Prostate gland (tissue), 2 donors: ENCODE measurements around the gene ZNF207.

ENCODE experiments used
- POLR2A ChIP-seq: fragments of 450-650 bp; IDR thresholded peaks from one replicate; pipeline ENCODE4 v1.6.1; 2016; ENCODE audit warnings: antibody characterized with exemption, mild to moderate bottlenecking
- POLR2AphosphoS5 ChIP-seq: sonication (generic); formaldehyde crosslinking; IDR thresholded peaks from one replicate; pipeline ENCODE4 v1.6.1; 2017; ENCODE audit warnings: antibody characterized with exemption
- TF ChIP-seq, protein P1 (sequence below), 4 experiments: fragments of 200-600 bp in 2 of 4; fragments of 450-650 bp in 2 of 4; sonication (generic) in 2 of 4; IDR thresholded peaks; 1 replicate in 3 of 4; 2 replicates in 1 of 4; pipeline ENCODE4 v1.5.1; 2016 to 2019; ENCODE audit warnings: antibody characterized with exemption in 4 of 4, mild to moderate bottlenecking in 2 of 4, moderate library complexity in 2 of 4

DNA sequence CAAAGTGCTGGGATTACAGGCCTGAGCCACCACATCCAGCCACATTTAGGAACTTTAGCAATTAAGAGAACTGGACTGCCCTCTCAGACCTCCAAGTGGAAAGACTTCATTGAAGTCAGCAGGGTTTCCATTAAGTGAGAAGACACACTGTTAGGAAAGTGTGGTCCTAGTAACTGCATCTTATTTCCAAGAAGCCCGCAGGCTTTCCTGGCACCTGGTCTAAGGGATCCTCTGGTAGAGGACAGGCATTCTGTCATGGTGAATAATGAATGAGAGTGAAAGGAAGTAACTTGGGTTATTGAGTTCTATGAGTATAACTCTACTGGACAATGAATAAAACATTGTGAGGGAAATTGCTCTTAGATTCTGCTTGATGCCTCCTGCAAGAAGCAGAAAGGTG lies 22.0 kb upstream of the ZNF207 start:
- TF ChIP-seq, protein P1, sequence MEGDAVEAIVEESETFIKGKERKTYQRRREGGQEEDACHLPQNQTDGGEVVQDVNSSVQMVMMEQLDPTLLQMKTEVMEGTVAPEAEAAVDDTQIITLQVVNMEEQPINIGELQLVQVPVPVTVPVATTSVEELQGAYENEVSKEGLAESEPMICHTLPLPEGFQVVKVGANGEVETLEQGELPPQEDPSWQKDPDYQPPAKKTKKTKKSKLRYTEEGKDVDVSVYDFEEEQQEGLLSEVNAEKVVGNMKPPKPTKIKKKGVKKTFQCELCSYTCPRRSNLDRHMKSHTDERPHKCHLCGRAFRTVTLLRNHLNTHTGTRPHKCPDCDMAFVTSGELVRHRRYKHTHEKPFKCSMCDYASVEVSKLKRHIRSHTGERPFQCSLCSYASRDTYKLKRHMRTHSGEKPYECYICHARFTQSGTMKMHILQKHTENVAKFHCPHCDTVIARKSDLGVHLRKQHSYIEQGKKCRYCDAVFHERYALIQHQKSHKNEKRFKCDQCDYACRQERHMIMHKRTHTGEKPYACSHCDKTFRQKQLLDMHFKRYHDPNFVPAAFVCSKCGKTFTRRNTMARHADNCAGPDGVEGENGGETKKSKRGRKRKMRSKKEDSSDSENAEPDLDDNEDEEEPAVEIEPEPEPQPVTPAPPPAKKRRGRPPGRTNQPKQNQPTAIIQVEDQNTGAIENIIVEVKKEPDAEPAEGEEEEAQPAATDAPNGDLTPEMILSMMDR (IDR thresholded peaks at IDR 0.05), result no peak
- no peak for TF ChIP-seq POLR2AphosphoS5
- TF ChIP-seq POLR2A, result no peak
